Liver (tissue), 9 donors: ENCODE measurements around the gene PLCL1. TPM values are rescaled to one million over a fixed set of nuclear protein-coding genes. Genes with fewer than 3 reads are reported as not detected.

Experiments used
- DNase-seq: peaks from one replicate; pipeline ENCODE4 v3.0.0-alpha.2; 2017; ENCODE audit warnings: low spot score
- H3K27ac ChIP-seq, 2 donors: one replicate each; pipeline ENCODE4 v1.7.0; 2013; ENCODE audit warnings: inconsistent platforms in 2 of 2, low read length in 2 of 2, control low read depth in 1 of 2, low read depth in 1 of 2, mild to moderate bottlenecking in 1 of 2
- H3K27me3 ChIP-seq, 4 donors: one replicate each; pipeline versions ENCODE4 v1.6.1 to v1.7.0; 2013; ENCODE audit warnings: low read length in 3 of 4, inconsistent platforms in 1 of 4, mild to moderate bottlenecking in 1 of 4, moderate library complexity in 1 of 4; ENCODE audit not compliant: control insufficient read depth in 4 of 4, insufficient read depth in 4 of 4
- H3K36me3 ChIP-seq, 4 donors: one replicate each; pipeline versions ENCODE4 v1.6.1 to v1.7.0; 2013; ENCODE audit warnings: low read length in 3 of 4, mild to moderate bottlenecking in 3 of 4, low read depth in 1 of 4, moderate library complexity in 1 of 4; ENCODE audit not compliant: control insufficient read depth in 4 of 4, insufficient read depth in 3 of 4
- H3K4me1 ChIP-seq, 4 donors: one replicate each; pipeline versions ENCODE4 v1.6.1 to v1.7.0; 2013; ENCODE audit warnings: low read length in 3 of 4, mild to moderate bottlenecking in 3 of 4, moderate library complexity in 1 of 4; ENCODE audit not compliant: control insufficient read depth in 4 of 4, insufficient read depth in 4 of 4
- H3K4me3 ChIP-seq, 3 donors: one replicate each; pipeline versions ENCODE4 v1.6.1 to v1.7.0; 2013; ENCODE audit warnings: low read length in 3 of 3, control low read depth in 1 of 3, low read depth in 1 of 3, mild to moderate bottlenecking in 1 of 3
- H3K9ac ChIP-seq, 2 donors: one replicate each; pipeline ENCODE4 v1.7.0; 2013; ENCODE audit warnings: low read length in 2 of 2, mild to moderate bottlenecking in 2 of 2, moderate library complexity in 2 of 2, control low read depth in 1 of 2, low read depth in 1 of 2
- H3K9me3 ChIP-seq, 4 donors: one replicate each; pipeline versions ENCODE4 v1.6.1 to v1.7.0; 2013; ENCODE audit warnings: low read length in 3 of 4; ENCODE audit not compliant: control insufficient read depth in 4 of 4
- EGR1 ChIP-seq, 2 donors: IDR thresholded peaks; 2 replicates each; pipeline ENCODE4 v1.6.1; 2016 to 2018; ENCODE audit warnings: antibody characterized with exemption in 2 of 2, low read depth in 2 of 2
- FOXA1 ChIP-seq: IDR thresholded peaks from 2 replicates; pipeline ENCODE4 v1.6.1; 2016; ENCODE audit warnings: antibody characterized with exemption
- FOXA2 ChIP-seq: IDR thresholded peaks from 2 replicates; pipeline ENCODE4 v1.6.1; 2016; ENCODE audit warnings: antibody characterized with exemption
- GABPA ChIP-seq, 2 donors: IDR thresholded peaks in 1 of 2; conservative IDR thresholded peaks in 1 of 2; 2 replicates each; pipeline ENCODE4 v1.6.1; 2016; ENCODE audit warnings: antibody characterized with exemption in 2 of 2, mild to moderate bottlenecking in 1 of 2, moderate library complexity in 1 of 2
- HNF4A ChIP-seq, 2 donors: conservative IDR thresholded peaks; 2 replicates each; pipeline ENCODE4 v1.6.1; 2016; ENCODE audit warnings: antibody characterized with exemption in 2 of 2, mild to moderate bottlenecking in 2 of 2
- HNF4G ChIP-seq: IDR thresholded peaks from 2 replicates; pipeline ENCODE4 v1.6.1; 2016; ENCODE audit warnings: antibody characterized with exemption
- JUND ChIP-seq, 2 donors: IDR thresholded peaks; 2 replicates each; pipeline ENCODE4 v1.6.1; 2016; ENCODE audit warnings: antibody characterized with exemption in 2 of 2
- NR2F2 ChIP-seq: IDR thresholded peaks from 2 replicates; pipeline ENCODE4 v1.6.1; 2016; ENCODE audit warnings: antibody characterized with exemption
- RAD21 ChIP-seq, 2 donors: IDR thresholded peaks; 2 replicates each; pipeline ENCODE4 v1.6.1; 2016; ENCODE audit warnings: antibody characterized with exemption in 2 of 2, mild to moderate bottlenecking in 2 of 2
- RXRA ChIP-seq, 2 donors: IDR thresholded peaks; 2 replicates each; pipeline ENCODE4 v1.6.1; 2017 to 2018; ENCODE audit warnings: antibody characterized with exemption in 2 of 2, mild to moderate bottlenecking in 1 of 2
- SP1 ChIP-seq: IDR thresholded peaks from 2 replicates; pipeline ENCODE4 v1.6.1; 2018; ENCODE audit warnings: antibody characterized with exemption, mild to moderate bottlenecking
- TAF1 ChIP-seq: conservative IDR thresholded peaks from 2 replicates; pipeline ENCODE4 v1.6.1; 2016; ENCODE audit warnings: antibody characterized with exemption, mild to moderate bottlenecking
- WGBS: extraction: QIAGEN DNeasy Blood & Tissue Kit; methylation state at CpG from one replicate; pipeline ENCODE4 v1.1.7; 2013; 5-methylcytosine and 5-hydroxymethylcytosine counted together
- polyA plus RNA-seq, 2 donors: library from polyadenylated mRNA; stranded (reverse) in 1 of 2; unstranded in 1 of 2; fragments of 200-250 nt in 1 of 2; fragments of >200 nt in 1 of 2; fragmentation: Nextera tagmentation in 1 of 2; extraction: Ambion mirVana in 1 of 2; gene quantifications; one replicate each; pipeline versions ENCODE4 v1.2.1 to v1.2.3, GENCODE V29; 2013 to 2015
- total RNA-seq, 2 donors: library from RNA; depleted of rRNA; stranded (reverse); fragments of >200 nt; gene quantifications; one replicate each; pipeline ENCODE4 v1.2.3, GENCODE V29; 2014
- TF ChIP-seq, protein P1 (sequence below): IDR thresholded peaks from 2 replicates; pipeline ENCODE4 v1.6.1; 2016; ENCODE audit warnings: antibody characterized with exemption, mild to moderate bottlenecking
- TF ChIP-seq, protein P2 (sequence below): IDR thresholded peaks from 2 replicates; pipeline ENCODE4 v1.6.1; 2016; ENCODE audit warnings: antibody characterized with exemption
- TF ChIP-seq, protein P3 (sequence below): IDR thresholded peaks from 2 replicates; pipeline ENCODE4 v1.6.1; 2016; ENCODE audit warnings: antibody characterized with exemption
- TF ChIP-seq, protein P4 (sequence below): fragments of 150-350 bp; IDR thresholded peaks from 2 replicates; pipeline ENCODE4 v1.5.1; 2017; ENCODE audit warnings: improper control_type of control experiment, low read depth, low read length; ENCODE audit not compliant: missing input control
- TF ChIP-seq, protein P5 (sequence below): IDR thresholded peaks from 2 replicates; pipeline ENCODE4 v1.6.1; 2016; ENCODE audit warnings: antibody characterized with exemption
- donor health status: healthy.
- donor health status: healthy.
- donor health status: healthy.
- donor health status: healthy.
- donor health status: healthy.

The PLCL1 gene
- total and polyA plus RNA-seq, 4 donors, result 0.08 to 0.59 (median 0.31) TPM

DNA sequence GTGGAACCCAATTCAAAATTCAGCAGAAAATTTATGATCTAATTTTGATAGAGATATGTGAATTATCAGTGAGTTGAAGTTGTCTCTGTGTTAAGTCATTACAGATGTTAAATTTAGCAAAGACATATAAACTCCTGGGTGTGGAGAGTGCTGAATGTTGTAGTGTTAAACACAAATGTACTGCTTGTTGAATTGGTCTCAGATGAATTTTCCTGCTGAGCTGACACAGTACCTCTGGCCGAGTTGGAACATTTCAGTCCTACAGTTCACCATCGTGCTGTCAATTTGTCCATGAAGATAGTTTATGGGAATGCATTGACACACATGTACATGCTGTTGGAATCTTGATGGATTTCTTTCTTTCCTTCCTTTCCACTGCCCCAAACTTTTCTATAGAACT lies 255.9 kb downstream of the PLCL1 start:
- 45% methylated on average over 2 of the region's 2 CpGs for WGBS
- H3K36me3 ChIP-seq, result no peaks in the 10 kb centered on the region
- no peak overlapping the region for H3K27ac ChIP-seq
- H3K9ac ChIP-seq, result no peak overlapping the region
- peaks cover 0 to 8% (median 3%) of the 10 kb centered on the region in 4 donors for H3K4me1 ChIP-seq
- no peak for DNase-seq
- H3K27me3 ChIP-seq, result no peaks in the 10 kb centered on the region
- H3K9me3 ChIP-seq, result peaks cover 0 to 1% (median 0%) of the 10 kb centered on the region in 4 donors
- no peak overlapping the region for H3K4me3 ChIP-seq
- no peak for TF ChIP-seq HNF4A (conservative IDR thresholded peaks at IDR 0.05)
- no peak for TF ChIP-seq EGR1 (IDR thresholded peaks at IDR 0.05; ENCODE audit: low read depth in 2 of 2)
- no peak for TF ChIP-seq RAD21 (IDR thresholded peaks at IDR 0.05)
- no peak for TF ChIP-seq JUND (IDR thresholded peaks at IDR 0.05)
- no peak for TF ChIP-seq HNF4G
- no peak for TF ChIP-seq FOXA1
- TF ChIP-seq FOXA2, result no peak
- TF ChIP-seq, protein P1, sequence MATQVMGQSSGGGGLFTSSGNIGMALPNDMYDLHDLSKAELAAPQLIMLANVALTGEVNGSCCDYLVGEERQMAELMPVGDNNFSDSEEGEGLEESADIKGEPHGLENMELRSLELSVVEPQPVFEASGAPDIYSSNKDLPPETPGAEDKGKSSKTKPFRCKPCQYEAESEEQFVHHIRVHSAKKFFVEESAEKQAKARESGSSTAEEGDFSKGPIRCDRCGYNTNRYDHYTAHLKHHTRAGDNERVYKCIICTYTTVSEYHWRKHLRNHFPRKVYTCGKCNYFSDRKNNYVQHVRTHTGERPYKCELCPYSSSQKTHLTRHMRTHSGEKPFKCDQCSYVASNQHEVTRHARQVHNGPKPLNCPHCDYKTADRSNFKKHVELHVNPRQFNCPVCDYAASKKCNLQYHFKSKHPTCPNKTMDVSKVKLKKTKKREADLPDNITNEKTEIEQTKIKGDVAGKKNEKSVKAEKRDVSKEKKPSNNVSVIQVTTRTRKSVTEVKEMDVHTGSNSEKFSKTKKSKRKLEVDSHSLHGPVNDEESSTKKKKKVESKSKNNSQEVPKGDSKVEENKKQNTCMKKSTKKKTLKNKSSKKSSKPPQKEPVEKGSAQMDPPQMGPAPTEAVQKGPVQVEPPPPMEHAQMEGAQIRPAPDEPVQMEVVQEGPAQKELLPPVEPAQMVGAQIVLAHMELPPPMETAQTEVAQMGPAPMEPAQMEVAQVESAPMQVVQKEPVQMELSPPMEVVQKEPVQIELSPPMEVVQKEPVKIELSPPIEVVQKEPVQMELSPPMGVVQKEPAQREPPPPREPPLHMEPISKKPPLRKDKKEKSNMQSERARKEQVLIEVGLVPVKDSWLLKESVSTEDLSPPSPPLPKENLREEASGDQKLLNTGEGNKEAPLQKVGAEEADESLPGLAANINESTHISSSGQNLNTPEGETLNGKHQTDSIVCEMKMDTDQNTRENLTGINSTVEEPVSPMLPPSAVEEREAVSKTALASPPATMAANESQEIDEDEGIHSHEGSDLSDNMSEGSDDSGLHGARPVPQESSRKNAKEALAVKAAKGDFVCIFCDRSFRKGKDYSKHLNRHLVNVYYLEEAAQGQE, result no peak
- TF ChIP-seq, protein P2, sequence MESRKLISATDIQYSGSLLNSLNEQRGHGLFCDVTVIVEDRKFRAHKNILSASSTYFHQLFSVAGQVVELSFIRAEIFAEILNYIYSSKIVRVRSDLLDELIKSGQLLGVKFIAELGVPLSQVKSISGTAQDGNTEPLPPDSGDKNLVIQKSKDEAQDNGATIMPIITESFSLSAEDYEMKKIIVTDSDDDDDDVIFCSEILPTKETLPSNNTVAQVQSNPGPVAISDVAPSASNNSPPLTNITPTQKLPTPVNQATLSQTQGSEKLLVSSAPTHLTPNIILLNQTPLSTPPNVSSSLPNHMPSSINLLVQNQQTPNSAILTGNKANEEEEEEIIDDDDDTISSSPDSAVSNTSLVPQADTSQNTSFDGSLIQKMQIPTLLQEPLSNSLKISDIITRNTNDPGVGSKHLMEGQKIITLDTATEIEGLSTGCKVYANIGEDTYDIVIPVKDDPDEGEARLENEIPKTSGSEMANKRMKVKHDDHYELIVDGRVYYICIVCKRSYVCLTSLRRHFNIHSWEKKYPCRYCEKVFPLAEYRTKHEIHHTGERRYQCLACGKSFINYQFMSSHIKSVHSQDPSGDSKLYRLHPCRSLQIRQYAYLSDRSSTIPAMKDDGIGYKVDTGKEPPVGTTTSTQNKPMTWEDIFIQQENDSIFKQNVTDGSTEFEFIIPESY, result no peak
- TF ChIP-seq, protein P3, sequence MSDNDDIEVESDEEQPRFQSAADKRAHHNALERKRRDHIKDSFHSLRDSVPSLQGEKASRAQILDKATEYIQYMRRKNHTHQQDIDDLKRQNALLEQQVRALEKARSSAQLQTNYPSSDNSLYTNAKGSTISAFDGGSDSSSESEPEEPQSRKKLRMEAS, result no peak
- TF ChIP-seq RXRA (IDR thresholded peaks at IDR 0.05), result no peak
- TF ChIP-seq NR2F2, result no peak
- TF ChIP-seq, protein P4, sequence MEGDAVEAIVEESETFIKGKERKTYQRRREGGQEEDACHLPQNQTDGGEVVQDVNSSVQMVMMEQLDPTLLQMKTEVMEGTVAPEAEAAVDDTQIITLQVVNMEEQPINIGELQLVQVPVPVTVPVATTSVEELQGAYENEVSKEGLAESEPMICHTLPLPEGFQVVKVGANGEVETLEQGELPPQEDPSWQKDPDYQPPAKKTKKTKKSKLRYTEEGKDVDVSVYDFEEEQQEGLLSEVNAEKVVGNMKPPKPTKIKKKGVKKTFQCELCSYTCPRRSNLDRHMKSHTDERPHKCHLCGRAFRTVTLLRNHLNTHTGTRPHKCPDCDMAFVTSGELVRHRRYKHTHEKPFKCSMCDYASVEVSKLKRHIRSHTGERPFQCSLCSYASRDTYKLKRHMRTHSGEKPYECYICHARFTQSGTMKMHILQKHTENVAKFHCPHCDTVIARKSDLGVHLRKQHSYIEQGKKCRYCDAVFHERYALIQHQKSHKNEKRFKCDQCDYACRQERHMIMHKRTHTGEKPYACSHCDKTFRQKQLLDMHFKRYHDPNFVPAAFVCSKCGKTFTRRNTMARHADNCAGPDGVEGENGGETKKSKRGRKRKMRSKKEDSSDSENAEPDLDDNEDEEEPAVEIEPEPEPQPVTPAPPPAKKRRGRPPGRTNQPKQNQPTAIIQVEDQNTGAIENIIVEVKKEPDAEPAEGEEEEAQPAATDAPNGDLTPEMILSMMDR, result no peak
- TF ChIP-seq SP1, result no peak

DNA sequence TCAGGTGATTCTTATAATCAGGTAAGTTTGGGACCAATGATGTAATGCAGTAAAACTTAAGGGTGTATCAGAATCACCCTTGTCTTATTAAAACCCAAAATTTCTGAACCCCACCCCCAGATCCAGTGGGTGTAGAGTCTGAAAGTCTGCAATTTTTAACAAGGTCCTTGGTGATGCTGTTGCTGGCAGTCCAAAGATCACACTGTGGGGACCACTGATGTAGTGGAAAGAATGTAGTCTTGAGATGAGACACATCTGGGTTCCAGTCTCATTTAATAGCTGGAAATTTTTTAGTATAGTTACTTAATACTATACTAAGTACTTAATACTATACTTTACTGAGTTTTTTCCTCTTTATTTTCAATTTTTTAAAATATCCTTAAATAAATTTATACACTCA lies 258.4 kb downstream of the PLCL1 start:
- peaks cover 0 to 1% (median 0%) of the 10 kb centered on the region in 4 donors for H3K9me3 ChIP-seq
- no peak overlapping the region for H3K27ac ChIP-seq
- DNase-seq, result no peak
- no peak overlapping the region for H3K4me3 ChIP-seq
- no peak overlapping the region for H3K9ac ChIP-seq
- H3K4me1 ChIP-seq, result peaks cover 0 to 8% (median 3%) of the 10 kb centered on the region in 4 donors
- no peaks in the 10 kb centered on the region for H3K36me3 ChIP-seq
- no peaks in the 10 kb centered on the region for H3K27me3 ChIP-seq
- TF ChIP-seq, protein P5, sequence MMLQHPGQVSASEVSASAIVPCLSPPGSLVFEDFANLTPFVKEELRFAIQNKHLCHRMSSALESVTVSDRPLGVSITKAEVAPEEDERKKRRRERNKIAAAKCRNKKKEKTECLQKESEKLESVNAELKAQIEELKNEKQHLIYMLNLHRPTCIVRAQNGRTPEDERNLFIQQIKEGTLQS, result no peak
- TF ChIP-seq, protein P2, result no peak
- no peak for TF ChIP-seq RAD21 (IDR thresholded peaks at IDR 0.05)
- TF ChIP-seq, protein P3, result no peak
- no peak for TF ChIP-seq RXRA (IDR thresholded peaks at IDR 0.05)
- TF ChIP-seq GABPA (IDR thresholded peaks at IDR 0.05 in 1 of 2, conservative IDR thresholded peaks at IDR 0.05 in 1 of 2), result no peak
- no peak for TF ChIP-seq JUND (IDR thresholded peaks at IDR 0.05)
- TF ChIP-seq, protein P4, result no peak
- TF ChIP-seq TAF1, result no peak
- TF ChIP-seq SP1, result no peak
- no peak for TF ChIP-seq FOXA2
- TF ChIP-seq NR2F2, result no peak
- no peak for TF ChIP-seq EGR1 (IDR thresholded peaks at IDR 0.05; ENCODE audit: low read depth in 2 of 2)
